PC-9 (cell line): Measurements from ENCODE around the gene PRKCA. TPM values are rescaled to one million over a fixed set of nuclear protein-coding genes. Genes with fewer than 3 reads are reported as not detected.

Experiments
- BruUV-seq: library from RNA; stranded (reverse); fragments of 400-500 nt; replicated peaks from 2 replicates; lab custom pipeline; 2021; lab: Mats Ljungman, UMichigan
- CTCF ChIA-PET: fragments of 300-600 bp; sonication (Branson Sonifier 250); formaldehyde crosslinking; loops from one replicate; lab custom pipeline; 2022; ENCODE audit warnings: antibody characterized with exemption; lab: Charles Lee
- POLR2A ChIA-PET: fragments of 300-600 bp; sonication (Branson Sonifier 250); formaldehyde crosslinking; loops from one replicate; lab custom pipeline; 2022; ENCODE audit warnings: antibody characterized with exemption; ENCODE audit not compliant: unreplicated experiment; lab: Charles Lee
- DNase-seq, 2 experiments: peaks; one replicate each; pipeline versions ENCODE4 v3.0.0 to v3.0.0-alpha.2; 2015 to 2022; ENCODE audit warnings: mixed read lengths in 1 of 2
- H2AFZ ChIP-seq: fragments of 200-600 bp; sonication (generic); 2 replicates; pipeline ENCODE4 v1.8.1; 2017; ENCODE audit warnings: antibody characterized with exemption
- H3F3A ChIP-seq: fragments of 200-600 bp; sonication (generic); 2 replicates; pipeline ENCODE4 v1.8.1; 2017; ENCODE audit warnings: antibody characterized with exemption, mild to moderate bottlenecking, low read depth; ENCODE audit not compliant: insufficient read depth
- H3K27ac ChIP-seq: fragments of 200-600 bp; sonication (generic); 2 replicates; pipeline ENCODE4 v1.6.1; 2016; ENCODE audit warnings: mixed run types
- H3K27me3 ChIP-seq: fragments of 200-600 bp; sonication (generic); 2 replicates; pipeline ENCODE4 v1.6.1; 2016; ENCODE audit warnings: low read depth, mixed run types; ENCODE audit not compliant: insufficient read depth
- H3K36me3 ChIP-seq: fragments of 200-600 bp; sonication (generic); 2 replicates; pipeline ENCODE4 v1.6.1; 2016; ENCODE audit warnings: low read depth, mixed run types
- H3K4me1 ChIP-seq: fragments of 200-600 bp; sonication (generic); replicated peaks from 2 replicates; pipeline ENCODE4 v1.6.1; 2016; ENCODE audit warnings: mixed run types; ENCODE audit not compliant: insufficient read depth
- H3K4me2 ChIP-seq: fragments of 200-600 bp; sonication (generic); 2 replicates; pipeline ENCODE4 v1.6.1; 2017; ENCODE audit warnings: mixed run types
- H3K4me3 ChIP-seq: fragments of 200-600 bp; sonication (generic); 2 replicates; pipeline ENCODE4 v1.6.1; 2016; ENCODE audit warnings: mixed run types
- H3K79me2 ChIP-seq: fragments of 200-600 bp; sonication (generic); 2 replicates; pipeline ENCODE4 v1.6.1; 2017; ENCODE audit warnings: low read depth, mixed run types
- H3K9me2 ChIP-seq: fragments of 200-600 bp; sonication (generic); 2 replicates; pipeline ENCODE4 v1.8.1; 2017; ENCODE audit warnings: mild to moderate bottlenecking; ENCODE audit not compliant: insufficient read depth
- H3K9me3 ChIP-seq: fragments of 200-600 bp; sonication (generic); 2 replicates; pipeline ENCODE4 v1.8.1; 2016; ENCODE audit warnings: low read depth; ENCODE audit not compliant: insufficient read depth
- H4K20me1 ChIP-seq: fragments of 200-600 bp; sonication (generic); 2 replicates; pipeline ENCODE4 v1.8.1; 2017; ENCODE audit not compliant: insufficient read depth
- EZH2 ChIP-seq: fragments of 200-600 bp; sonication (generic); IDR thresholded peaks from 2 replicates; pipeline ENCODE4 v1.8.0; 2017; ENCODE audit warnings: antibody characterized with exemption, low read depth
- intact Hi-C: fragments of 100-400 bp; cut with micrococcal nuclease; formaldehyde crosslinking; loops from one replicate; pipeline ENCODE4 v1.10.0; 2022; ENCODE audit not compliant: unreplicated experiment
- total RNA-seq: library from RNA; stranded (reverse); gene quantifications from 2 replicates; pipeline ENCODE4 v1.2.3, GENCODE V29; 2021
- TF ChIP-seq, protein P1 (sequence below): fragments of 200-600 bp; sonication (generic); conservative IDR thresholded peaks from 2 replicates; pipeline ENCODE4 v1.6.1; 2017; ENCODE audit warnings: mixed run types, antibody characterized with exemption, mild to moderate bottlenecking, moderate library complexity

PRKCA gene
- total RNA-seq, 1 experiment from 2014 or later = 23.1 TPM

DNA sequence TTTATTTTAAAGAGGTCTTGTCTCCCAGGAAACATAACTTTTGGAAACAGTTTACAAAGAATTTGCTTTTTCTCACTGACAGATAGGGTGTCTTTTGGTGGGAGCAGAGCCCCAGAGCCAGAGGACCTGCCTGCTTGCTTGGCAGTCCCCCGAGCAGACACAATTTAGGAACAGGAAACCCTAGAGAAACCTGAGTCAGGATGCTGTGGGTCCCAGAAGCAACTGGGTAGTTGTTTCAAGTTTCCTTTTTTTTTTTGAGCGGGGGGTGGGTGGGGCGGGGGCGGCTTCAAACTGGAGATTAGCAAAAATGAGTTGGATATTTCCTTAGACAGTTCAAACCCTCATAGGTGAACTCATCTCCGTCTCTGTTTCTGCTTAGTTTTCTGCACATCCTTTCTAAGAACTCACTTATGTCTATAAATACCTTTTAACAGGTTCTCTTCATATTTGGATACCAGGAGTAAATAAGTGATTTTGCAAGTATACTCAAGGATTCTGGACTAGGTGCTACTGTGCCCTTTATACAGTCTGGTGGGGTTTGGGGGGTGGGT is 135.1 kb downstream of the PRKCA start:
- Histone ChIP-seq H3K4me1 (no peaks in the 10 kb centered on the region), H4K20me1 (no peaks in the 10 kb centered on the region), H2AFZ (no peak overlapping the region), H3K36me3 (no peaks in the 10 kb centered on the region), H3K4me2 (no peak overlapping the region), H3F3A (no peaks in the 10 kb centered on the region; the same call in 1 of the 2 replicates), H3K27me3 (no peaks in the 10 kb centered on the region), H3K9me3 (no peaks in the 10 kb centered on the region), H3K4me3 (no peak overlapping the region), H3K79me2 (peaks cover 34% of the 10 kb centered on the region), H3K27ac (no peak overlapping the region), H3K9me2 (no peaks in the 10 kb centered on the region)
- TF ChIP-seq EZH2 = no peak
- CTCF ChIA-PET = no interaction called here
- intact Hi-C loops = no loop called here
- no TSS peak for BruUV-seq
- DNase-seq = no peak
- POLR2A ChIA-PET = no interaction called here

DNA sequence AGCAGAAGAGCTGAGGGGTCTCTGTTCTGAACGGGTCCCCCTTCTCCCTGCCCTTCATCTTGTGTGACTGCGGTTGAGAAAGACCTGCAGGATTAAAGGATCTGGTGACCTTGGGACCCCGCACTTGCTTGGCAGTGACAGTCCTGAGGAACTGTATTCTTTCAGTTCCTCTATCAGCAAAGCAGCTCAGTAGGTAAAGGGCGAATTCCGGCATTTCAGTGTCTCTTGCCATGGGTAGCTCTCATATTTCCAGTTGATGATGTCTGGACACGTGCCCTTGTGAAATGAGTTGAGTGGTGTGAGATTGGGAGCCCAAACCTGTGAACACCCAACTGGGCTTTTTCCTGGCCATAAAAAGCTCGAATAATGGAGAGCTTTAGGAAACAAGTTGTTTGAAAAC is 135.7 kb downstream of the PRKCA start:
- POLR2A ChIA-PET = no interaction called here
- intact Hi-C loops = no loop called here

GRCh38 chr17:66441101-66441661 is 138.8 kb downstream of the PRKCA start:
- Histone ChIP-seq H3K4me2 (no peak overlapping the region), H3K27ac (no peak overlapping the region), H3K27me3 (no peaks in the 10 kb centered on the region), H3K9me2 (no peaks in the 10 kb centered on the region), H2AFZ (no peak overlapping the region), H3K9me3 (no peaks in the 10 kb centered on the region), H3K79me2 (peaks cover 14% of the 10 kb centered on the region; the same call in 1 of the 2 replicates), H3K36me3 (no peaks in the 10 kb centered on the region), H3K4me3 (no peak overlapping the region), H3K4me1 (no peaks in the 10 kb centered on the region), H4K20me1 (no peaks in the 10 kb centered on the region), H3F3A (no peaks in the 10 kb centered on the region; the same call in 1 of the 2 replicates)
- ChIA-PET POLR2A (no interaction called here), CTCF (no interaction called here)
- intact Hi-C loops = no loop called here
- TF ChIP-seq, protein P1, sequence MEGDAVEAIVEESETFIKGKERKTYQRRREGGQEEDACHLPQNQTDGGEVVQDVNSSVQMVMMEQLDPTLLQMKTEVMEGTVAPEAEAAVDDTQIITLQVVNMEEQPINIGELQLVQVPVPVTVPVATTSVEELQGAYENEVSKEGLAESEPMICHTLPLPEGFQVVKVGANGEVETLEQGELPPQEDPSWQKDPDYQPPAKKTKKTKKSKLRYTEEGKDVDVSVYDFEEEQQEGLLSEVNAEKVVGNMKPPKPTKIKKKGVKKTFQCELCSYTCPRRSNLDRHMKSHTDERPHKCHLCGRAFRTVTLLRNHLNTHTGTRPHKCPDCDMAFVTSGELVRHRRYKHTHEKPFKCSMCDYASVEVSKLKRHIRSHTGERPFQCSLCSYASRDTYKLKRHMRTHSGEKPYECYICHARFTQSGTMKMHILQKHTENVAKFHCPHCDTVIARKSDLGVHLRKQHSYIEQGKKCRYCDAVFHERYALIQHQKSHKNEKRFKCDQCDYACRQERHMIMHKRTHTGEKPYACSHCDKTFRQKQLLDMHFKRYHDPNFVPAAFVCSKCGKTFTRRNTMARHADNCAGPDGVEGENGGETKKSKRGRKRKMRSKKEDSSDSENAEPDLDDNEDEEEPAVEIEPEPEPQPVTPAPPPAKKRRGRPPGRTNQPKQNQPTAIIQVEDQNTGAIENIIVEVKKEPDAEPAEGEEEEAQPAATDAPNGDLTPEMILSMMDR = no peak
- TF ChIP-seq EZH2 = no peak
- no peak for DNase-seq
- no TSS peak for BruUV-seq

More for the DNA sequence above, 135.7 kb downstream of the PRKCA start:
- no peaks in the 10 kb centered on the region; the same call in 1 of the 2 replicates for H3F3A ChIP-seq
- no peaks in the 10 kb centered on the region for H3K27me3 ChIP-seq
- H4K20me1 ChIP-seq = no peaks in the 10 kb centered on the region
- H3K36me3 ChIP-seq = no peaks in the 10 kb centered on the region
- H3K4me2 ChIP-seq = no peak overlapping the region
- no peaks in the 10 kb centered on the region for H3K4me1 ChIP-seq
- DNase-seq = no peak
- TF ChIP-seq EZH2 = no peak
- TF ChIP-seq, protein P1 = no peak
- peaks cover 29% of the 10 kb centered on the region for H3K79me2 ChIP-seq
- no peak overlapping the region for H3K27ac ChIP-seq
- no peak overlapping the region for H3K4me3 ChIP-seq
- H3K9me3 ChIP-seq = no peaks in the 10 kb centered on the region
- H2AFZ ChIP-seq = no peak overlapping the region
- BruUV-seq = no TSS peak
- H3K9me2 ChIP-seq = no peaks in the 10 kb centered on the region
- CTCF ChIA-PET = no interaction called here
